WERI-Rb-1 (cell line): Measurements from ENCODE around the gene RALB.

Experiments used
- DNase-seq: peaks from one replicate; pipeline ENCODE4 v3.0.0-alpha.2; 2020
- H3K27ac ChIP-seq: fragments of 250-450 bp; sonication (Bioruptor Pico); 2 replicates; pipeline ENCODE4 v1.5.1; 2020; ENCODE audit warnings: mild to moderate bottlenecking, moderate library complexity
- H3K27me3 ChIP-seq: fragments of 250-450 bp; sonication (Bioruptor Pico); 2 replicates; pipeline ENCODE4 v1.5.1; 2021; ENCODE audit warnings: mild to moderate bottlenecking, low read depth, moderate library complexity; ENCODE audit not compliant: insufficient read depth, severe bottlenecking
- H3K36me3 ChIP-seq: fragments of 250-450 bp; sonication (Bioruptor Pico); 2 replicates; pipeline ENCODE4 v1.5.1; 2020; ENCODE audit warnings: mild to moderate bottlenecking, moderate library complexity
- H3K4me3 ChIP-seq: 2 replicates; pipeline ENCODE4 v1.5.1; 2011; ENCODE audit warnings: low read depth, mild to moderate bottlenecking, control low read depth, low read length
- H3K9me3 ChIP-seq: fragments of 250-450 bp; sonication (Bioruptor Pico); 2 replicates; pipeline ENCODE4 v1.5.1; 2021; ENCODE audit warnings: mild to moderate bottlenecking, moderate library complexity; ENCODE audit not compliant: severe bottlenecking
- TF ChIP-seq, protein P1 (sequence below): IDR thresholded peaks from 2 replicates; pipeline ENCODE4 v1.5.1; 2011; ENCODE audit warnings: low read depth, mild to moderate bottlenecking, control low read depth, inconsistent platforms, low read length

Gene RALB

DNA sequence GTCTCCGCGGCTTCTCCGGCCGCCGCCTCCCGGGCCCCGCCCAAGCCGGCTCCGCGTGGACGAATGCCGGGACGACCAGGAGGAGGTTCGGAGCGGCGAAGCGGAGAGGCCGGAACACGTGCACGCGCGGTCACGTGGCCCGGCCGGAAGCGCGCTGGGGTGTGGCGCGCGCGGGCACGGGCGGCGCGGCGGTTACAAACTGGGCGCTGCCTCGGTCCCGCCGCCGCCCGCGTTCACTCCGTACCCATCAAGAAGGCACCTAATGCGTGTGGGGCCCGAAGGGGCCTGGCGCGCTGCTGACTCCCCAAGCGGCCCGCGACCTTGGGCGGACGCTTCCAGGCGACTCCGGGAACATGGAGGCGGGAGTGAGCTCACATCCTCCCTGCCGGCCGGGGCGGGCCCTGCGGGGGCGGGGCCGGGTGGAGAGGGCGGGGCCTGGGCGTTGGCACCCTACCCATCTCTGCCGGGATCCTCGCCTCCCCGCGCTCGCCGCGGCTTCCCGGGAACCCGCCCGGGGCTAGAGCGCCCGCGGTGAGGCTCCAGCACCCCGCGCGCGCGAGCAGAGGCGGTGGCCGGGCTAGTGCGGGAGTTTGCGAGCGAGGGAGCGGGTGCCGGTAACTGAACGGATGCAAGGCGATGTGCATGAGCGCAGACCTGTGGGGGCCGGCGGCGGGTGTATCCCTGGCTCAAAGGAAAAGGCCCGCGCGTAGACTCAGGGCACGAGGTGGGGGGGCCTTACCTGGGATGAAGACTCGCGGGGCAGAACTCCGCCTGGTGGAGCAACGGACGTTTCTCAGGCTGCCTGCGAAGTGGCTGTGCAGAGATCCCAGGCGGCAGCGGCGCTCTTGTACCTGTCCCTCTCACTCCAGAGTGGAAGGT lies 29.4 kb upstream of the RALB start, which contains the start of gene TMEM185B:
TSS of gene TMEM185B (minus strand) at position 367 of the 879 bp plus-strand sequence. CDS start 424 bp downstream, outside the sequence.
- Histone ChIP-seq H3K4me3 (peak within 1 kb of the TSS; percentile 45), H3K9me3 (peaks cover 4% of the 10 kb centered on the region), H3K36me3 (peaks cover 4% of the 10 kb centered on the region; the same call in 1 of the 2 replicates), H3K27me3 (no peaks in the 10 kb centered on the region), H3K27ac (peak within 1 kb of the TSS; percentile 85)
- peak; percentile 88 for DNase-seq
- TF ChIP-seq, protein P1, sequence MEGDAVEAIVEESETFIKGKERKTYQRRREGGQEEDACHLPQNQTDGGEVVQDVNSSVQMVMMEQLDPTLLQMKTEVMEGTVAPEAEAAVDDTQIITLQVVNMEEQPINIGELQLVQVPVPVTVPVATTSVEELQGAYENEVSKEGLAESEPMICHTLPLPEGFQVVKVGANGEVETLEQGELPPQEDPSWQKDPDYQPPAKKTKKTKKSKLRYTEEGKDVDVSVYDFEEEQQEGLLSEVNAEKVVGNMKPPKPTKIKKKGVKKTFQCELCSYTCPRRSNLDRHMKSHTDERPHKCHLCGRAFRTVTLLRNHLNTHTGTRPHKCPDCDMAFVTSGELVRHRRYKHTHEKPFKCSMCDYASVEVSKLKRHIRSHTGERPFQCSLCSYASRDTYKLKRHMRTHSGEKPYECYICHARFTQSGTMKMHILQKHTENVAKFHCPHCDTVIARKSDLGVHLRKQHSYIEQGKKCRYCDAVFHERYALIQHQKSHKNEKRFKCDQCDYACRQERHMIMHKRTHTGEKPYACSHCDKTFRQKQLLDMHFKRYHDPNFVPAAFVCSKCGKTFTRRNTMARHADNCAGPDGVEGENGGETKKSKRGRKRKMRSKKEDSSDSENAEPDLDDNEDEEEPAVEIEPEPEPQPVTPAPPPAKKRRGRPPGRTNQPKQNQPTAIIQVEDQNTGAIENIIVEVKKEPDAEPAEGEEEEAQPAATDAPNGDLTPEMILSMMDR, result peak; percentile 71

DNA sequence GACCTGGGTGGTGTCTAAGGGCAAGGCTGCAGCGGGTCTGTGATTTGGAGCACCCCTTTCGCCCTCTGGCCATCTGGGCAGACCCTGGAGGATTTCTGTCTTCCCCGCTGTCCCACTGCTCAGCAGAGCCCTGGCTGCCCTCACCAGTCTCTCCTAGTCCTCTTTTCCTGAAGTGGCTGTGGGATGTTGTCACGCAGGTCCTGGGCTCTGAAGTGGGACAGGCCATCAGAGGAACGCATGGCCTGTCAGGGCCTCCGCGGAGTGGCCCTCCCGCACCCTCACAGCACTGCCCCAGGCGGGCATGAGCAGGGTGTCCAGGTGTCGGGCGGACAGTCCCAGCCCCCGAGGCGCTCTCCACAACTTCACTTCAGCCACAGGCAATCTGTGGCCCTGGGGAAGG lies 28.4 kb upstream of the RALB start:
- peaks cover 4% of the 10 kb centered on the region for H3K9me3 ChIP-seq
- no peak overlapping the region for H3K27ac ChIP-seq
- TF ChIP-seq, protein P1, result no peak
- H3K4me3 ChIP-seq, result peak overlapping the region; percentile 45
- no peak for DNase-seq
- peaks cover 4% of the 10 kb centered on the region; the same call in 1 of the 2 replicates for H3K36me3 ChIP-seq
- H3K27me3 ChIP-seq, result no peaks in the 10 kb centered on the region

DNA sequence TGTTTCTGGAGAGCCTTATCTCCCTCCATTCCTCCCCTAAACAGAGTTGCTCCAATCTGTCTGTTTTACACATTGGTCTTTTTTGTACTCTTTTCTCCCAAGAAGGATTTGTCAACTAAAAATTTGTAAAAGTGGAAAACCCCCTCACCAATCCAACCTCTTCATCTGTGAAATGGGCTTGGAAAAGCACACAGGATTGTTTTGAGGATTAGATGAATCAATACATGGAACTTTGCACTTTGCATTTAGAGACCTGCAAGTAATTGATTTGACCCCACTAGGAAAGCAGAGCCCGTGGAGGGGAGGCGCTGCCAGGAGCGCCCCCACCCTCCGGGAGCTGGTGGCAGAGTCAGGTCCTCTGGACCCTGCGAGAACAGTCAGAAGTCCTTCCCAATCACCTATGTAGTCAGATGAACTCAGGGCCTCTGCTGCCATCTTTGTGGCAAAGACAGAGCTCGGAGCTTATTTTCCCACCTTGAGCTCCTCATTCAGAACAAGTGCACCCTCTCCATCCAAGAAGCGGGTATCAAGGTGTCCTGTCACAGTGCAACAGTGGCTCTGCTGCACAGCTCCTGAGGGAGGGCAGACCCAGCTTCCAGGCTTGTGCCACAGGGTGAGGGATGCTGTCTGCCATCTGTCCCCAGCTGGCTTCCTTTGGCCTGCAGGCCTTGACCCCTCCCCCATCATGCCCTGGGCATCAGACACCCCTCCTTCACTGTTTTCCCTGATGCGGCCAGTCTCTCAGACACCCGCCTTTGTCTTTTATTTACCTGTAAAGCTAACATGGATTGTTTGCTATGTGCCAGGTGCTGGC lies 27.7 kb upstream of the RALB start:
- Histone ChIP-seq H3K27me3 (no peaks in the 10 kb centered on the region), H3K27ac (no peak overlapping the region), H3K4me3 (no peak overlapping the region), H3K9me3 (peaks cover 4% of the 10 kb centered on the region), H3K36me3 (peaks cover 4% of the 10 kb centered on the region; the same call in 1 of the 2 replicates)
- TF ChIP-seq, protein P1, result no peak
- no peak for DNase-seq

DNA sequence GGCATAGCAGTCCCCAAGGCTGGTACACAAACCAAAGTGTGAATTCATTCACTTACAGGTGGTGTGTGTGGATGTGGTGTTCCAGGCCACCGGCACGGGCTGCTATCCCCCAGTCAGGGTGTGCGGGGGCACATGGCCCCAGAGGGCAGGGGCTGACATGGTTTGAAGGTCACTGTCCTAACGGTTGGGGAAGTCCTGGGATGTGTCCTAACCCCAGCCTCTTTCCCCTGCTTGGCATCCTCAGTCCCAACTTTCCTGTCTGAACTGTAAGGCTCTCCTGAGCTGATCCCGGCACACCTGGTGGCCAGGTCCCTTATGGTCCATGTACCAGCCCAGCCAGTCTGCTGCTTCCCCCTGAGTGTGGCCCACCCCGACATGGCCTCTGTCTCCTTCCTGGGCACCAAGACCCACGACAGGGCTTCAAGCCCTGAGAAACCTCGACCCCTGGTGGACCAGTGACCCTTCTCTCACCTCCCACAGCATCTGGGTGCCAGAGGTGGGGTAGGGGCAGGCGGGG lies 27.0 kb upstream of the RALB start:
- Histone ChIP-seq H3K27ac (no peak overlapping the region), H3K27me3 (no peaks in the 10 kb centered on the region), H3K9me3 (peaks cover 4% of the 10 kb centered on the region), H3K4me3 (no peak overlapping the region), H3K36me3 (peaks cover 4% of the 10 kb centered on the region; the same call in 1 of the 2 replicates)
- TF ChIP-seq, protein P1, result no peak
- DNase-seq, result no peak

DNA sequence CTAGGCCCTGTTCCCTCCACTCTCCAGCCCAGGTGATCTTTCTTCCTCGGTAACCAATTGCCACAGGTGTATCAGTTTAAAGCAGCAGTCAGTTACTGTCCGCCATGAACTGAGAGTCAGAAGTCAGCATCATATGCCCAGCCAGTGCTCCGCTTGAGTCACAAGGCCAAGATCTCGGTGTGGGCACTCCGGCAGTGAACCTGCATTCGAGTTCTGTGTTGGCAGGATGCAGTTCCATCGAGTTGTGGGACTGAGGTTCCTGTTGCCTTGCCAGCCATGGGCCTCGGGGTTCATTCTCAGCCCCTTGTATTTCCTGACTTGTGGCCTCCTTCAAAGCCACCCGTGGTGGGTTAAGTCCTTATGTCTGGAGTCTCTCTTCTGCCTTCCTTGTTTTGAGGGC lies 26.3 kb upstream of the RALB start:
- peaks cover 4% of the 10 kb centered on the region for H3K9me3 ChIP-seq
- TF ChIP-seq, protein P1, result no peak

More for the DNA sequence above, 26.3 kb upstream of the RALB start:
- DNase-seq, result no peak
- Histone ChIP-seq H3K36me3 (peaks cover 4% of the 10 kb centered on the region; the same call in 1 of the 2 replicates), H3K27ac (no peak overlapping the region), H3K27me3 (no peaks in the 10 kb centered on the region), H3K4me3 (no peak overlapping the region)
